ENCODE measurements around the gene CMTM3. TPM values are rescaled to one million over a fixed set of nuclear protein-coding genes. Genes with fewer than 3 reads are reported as not detected.
"Not testable (repeated sequence)": the region's sequence is repeated elsewhere in the genome, so short reads cannot be mapped to it uniquely, and the experiment has no call there.

The CMTM3 gene
- polyA plus RNA-seq, 1 donor = 61.1 TPM

DNA sequence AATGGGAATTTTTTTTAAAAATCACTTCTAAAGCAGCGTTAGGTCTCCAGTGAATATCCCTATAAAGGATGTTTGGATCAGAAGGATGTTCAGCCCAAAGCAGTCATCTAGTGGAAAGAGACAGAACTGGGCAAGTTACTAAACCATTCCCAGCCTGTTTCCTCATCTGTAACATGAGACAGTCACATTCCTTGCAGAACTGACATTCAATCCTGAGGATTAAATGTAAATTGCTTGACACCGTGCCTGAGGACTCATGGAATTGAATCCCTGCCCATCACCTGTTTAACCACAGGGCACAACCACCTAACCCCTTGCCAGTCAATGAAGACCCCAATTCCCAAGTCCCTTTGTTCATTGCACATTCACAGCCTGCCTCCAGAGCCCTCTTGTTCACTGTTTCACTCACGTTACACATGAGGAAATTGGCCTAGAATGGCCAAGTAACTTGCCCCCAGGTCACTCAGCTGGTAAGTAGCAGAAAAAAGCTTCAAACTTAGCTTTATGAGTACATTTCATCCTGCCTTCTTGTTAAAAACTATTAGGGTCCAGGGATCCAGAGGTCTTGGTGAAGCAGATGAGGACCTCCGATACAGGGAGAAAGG lies 23.8 kb upstream of the CMTM3 start:
- peak; percentile 18 for DNase-seq

DNA sequence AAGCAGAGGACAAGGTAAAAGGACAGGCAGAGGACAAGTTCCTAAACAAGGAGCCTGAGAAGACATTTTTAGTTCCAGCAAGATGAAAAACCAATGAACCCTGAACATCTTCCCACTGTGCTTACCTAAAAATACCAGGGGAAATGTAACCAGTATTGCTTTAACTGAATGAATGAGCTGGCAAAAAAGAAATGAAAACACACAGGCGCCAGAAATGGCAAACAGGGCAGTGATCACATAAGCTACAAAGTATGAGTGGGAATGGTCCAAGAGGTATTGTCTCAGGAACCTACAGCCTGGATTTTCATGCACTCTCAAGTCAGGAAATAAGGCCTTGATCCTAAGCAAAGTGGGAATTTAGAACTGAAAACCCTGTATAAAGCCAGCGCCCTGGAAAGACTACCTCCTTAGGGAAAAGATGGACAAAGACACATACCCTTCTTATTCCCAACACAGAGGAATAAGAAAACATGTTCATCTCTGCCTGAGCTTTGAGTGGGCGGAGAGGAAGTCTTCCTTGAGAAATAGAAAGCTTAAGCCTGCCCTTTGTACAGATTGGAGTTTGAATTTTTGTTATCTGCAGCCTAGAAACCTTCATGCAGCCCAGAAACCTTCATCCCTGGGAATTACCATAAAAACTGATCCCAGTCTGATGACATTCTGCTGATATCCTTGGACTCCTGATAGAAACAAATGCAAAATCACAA lies 23.1 kb upstream of the CMTM3 start:
- no peak for DNase-seq

DNA sequence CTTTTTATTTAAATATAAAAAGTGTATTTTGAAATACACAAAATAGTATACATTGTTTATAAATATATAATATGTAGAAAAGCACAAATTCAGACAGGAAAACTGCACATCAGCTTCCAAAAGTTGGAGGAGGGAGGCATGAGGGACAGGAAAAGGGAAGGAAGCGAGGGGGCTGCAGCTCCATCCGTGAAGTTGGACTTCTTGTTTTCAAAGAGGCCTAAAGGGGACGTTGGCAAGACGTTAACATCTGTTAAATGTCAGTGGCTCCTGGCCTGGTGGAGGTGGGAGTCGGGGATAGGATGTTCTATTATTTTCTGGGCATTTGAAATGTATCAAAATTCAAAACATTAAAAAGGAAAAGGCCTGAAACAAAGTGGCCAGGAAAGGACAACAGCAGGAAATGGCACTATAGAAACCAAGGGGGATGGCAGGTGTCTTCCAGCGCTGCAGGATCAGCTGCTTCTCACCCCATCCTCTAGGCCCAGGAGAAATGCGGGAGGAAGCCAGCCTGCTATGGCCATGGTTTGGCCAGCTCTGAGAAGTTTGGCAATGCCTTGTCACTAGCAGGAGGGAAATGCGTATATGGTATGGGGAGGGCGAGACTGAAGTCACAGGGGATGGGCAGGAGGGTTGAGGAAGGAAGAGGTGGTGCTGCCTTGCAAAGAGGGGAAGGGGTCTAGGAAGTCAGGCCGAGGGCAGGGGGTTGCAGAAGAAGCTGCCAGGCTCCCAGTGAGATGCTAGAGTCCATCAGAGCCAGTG lies 18.8 kb upstream of the CMTM3 start:
- no peak for DNase-seq

DNA sequence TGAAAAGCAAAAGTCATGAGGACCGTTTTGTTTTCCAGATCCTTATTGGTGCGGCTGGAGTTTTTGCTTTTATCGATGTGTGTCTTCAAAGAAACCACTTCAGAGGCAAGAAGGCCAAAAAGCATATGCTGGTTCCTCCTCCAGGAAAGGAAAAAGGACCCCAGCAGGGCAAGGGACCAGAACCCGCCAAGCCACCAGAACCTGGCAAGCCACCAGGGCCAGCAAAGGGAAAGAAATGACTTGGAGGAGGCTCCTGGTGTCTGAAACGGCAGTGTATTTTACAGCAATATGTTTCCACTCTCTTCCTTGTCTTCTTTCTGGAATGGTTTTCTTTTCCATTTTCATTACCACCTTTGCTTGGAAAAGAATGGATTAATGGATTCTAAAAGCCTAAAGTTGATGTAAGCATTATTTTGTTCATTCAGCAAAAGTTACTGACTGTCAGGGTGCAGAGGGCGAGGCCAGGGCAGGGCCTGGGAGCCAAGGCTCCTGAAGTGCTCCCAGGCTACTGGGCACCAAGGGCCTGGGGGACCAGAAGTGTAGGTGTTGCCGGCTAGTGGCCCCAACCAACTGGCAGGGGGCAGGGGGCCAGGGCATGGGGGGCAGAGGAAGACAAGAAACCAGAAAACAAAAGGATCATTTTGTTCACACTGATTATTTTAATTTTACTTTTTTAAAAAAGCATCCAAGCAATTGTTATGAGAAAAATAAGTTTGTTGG lies 16.5 kb upstream of the CMTM3 start:
- no peak for DNase-seq

DNA sequence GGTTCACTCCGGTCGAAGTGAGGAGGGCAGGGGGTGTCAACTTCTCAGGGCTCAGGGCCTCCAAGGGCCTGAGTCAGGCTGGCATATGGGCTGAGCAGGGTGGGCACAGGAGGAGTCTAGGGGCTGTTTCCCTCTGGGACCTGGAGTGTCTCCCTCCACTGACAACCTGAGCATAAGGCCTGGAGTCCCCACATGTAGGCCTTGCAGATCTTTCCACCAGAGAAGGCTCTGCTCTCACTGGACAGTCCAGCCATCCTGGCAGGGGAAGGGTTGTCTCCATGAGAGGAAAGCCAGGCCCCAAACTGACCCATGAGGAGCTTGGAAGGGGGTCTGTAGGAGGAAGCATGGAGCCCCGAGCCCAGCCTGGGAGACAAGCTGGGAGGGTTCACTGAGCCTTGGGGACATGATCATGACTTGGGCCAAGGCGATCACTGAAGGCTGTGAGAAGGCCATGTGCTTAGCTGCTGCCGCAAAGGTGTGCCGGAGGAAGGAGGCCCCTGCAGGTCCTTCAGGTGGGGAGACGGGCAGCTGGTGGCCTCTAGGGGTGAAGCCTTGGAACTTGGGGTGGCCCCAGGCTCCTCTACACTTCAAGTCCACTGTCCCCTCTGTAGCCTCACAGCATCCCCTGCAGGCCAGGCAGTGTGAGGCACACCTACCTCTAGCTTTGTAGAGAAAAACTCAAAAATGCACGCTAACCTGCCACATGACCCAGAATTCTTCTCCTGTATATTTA lies 15.4 kb upstream of the CMTM3 start:
- no peak for DNase-seq

DNA sequence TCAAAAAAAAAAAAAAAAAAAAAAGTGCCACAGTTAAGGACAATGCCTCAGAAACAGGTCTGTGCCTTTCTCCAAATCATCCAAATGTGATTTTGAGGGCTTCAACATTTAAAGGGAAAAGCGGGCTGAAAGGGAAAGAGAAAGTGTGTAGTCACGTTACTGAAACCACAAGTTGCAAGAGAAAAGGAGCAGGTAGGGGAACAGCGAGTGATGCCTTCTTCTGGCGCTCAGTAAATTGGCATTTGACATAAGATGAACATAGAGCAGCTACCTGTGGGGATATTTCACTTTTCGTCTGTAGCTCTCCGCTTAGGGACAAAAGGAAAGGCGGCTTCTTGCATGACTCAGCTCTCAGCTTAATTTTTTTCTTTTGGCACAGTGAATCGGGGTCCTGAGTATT lies 14.2 kb upstream of the CMTM3 start:
- DNase-seq = no peak

DNA sequence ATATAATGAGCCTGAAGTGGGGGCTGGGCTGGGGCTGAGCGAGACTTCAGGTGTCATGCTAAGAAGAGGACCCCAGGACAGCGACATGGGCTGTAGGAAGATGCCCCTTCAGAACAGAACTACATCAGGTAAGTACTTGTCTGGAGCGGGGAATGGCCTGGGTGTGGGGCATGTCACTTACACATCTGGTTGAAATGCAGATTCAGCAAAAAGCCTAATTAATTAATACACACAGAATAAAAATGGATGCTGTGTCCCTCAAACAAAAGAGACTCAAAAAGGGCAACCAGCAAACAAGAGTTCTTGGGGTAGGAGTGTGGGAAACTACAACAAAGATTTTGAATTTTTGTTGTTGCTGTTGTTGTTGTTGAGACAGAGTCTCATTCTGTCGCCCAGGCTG lies 13.5 kb upstream of the CMTM3 start:
- no peak for DNase-seq

DNA sequence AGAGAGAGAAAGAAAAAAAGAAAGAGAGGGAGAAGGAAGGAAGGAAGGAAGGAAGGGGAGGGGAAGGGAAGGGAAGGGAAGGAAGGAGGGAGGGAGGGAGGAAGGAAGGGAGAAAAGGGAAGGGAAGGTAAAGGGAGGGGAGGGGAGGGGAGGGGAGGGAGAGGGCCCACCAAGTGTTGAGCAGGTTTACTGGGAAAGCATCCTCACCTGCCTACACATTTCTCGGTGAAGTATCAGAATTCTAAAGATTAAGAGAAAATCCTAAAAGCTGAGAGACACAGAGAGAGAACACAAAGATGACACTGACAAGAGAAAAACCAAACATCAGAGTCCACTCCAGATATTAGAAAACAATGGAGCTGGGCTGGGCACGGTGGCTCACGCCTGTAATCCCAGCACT lies 12.3 kb upstream of the CMTM3 start:
- DNase-seq = no peak

DNA sequence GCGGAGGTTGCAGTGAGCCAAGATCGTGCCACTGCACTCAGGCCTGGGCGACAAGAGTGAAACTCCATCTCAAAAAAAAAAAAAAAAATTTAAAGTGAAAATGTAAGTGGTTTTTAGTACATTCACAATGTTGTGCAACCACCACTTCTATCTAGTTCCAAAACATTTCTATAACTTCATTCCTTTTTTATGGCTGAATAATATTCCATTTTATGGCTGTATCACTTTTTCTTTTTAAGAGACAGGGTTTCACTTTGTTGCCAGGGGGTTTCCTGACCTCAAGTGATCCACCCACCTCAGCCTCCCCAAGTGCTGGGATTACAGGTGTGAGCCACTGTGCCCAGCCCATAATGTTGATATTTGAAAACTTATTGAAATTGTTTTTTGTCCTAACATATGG lies 11.7 kb upstream of the CMTM3 start:
- DNase-seq = no peak

DNA sequence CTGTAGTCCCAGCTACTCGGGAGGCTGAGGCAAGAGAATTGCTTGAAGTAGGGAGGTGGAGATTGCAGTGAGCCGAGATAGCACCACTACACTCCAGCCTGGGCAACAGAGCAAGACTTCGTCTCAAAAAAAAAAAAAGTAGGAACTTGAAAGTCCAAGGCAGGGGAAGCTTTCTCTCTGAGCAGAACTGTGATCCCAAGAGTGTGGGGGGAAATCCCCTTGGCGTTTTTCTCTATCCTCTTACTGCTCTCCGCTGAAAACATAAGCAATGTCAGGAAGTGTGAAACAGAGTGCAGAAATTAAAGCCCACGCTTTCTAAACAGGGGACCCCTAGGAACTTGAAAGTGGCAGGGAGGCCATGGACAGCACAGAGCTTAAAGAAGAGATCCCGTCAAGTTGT lies 9.8 kb upstream of the CMTM3 start:
- no peak for DNase-seq

DNA sequence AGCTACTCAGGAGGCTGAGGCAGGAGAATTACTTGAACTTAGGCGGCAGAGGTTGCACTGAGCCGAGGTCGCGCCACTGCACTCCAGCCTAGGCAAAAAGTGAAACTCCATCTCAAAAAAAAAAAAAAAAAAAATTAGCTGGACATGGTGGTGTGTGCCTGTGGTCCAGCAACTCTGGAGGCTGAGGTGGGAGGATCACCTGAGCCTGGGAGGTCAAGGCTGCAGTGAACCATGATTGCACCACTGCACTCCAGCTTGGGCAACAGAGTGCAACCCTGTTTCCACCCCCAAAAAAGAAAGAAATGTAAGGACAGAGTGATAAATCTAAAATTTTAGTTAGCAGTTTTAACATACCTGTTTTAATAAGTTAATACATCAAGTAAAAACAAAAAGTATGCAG lies 7.9 kb upstream of the CMTM3 start:
- DNase-seq = not testable (repeated sequence)

DNA sequence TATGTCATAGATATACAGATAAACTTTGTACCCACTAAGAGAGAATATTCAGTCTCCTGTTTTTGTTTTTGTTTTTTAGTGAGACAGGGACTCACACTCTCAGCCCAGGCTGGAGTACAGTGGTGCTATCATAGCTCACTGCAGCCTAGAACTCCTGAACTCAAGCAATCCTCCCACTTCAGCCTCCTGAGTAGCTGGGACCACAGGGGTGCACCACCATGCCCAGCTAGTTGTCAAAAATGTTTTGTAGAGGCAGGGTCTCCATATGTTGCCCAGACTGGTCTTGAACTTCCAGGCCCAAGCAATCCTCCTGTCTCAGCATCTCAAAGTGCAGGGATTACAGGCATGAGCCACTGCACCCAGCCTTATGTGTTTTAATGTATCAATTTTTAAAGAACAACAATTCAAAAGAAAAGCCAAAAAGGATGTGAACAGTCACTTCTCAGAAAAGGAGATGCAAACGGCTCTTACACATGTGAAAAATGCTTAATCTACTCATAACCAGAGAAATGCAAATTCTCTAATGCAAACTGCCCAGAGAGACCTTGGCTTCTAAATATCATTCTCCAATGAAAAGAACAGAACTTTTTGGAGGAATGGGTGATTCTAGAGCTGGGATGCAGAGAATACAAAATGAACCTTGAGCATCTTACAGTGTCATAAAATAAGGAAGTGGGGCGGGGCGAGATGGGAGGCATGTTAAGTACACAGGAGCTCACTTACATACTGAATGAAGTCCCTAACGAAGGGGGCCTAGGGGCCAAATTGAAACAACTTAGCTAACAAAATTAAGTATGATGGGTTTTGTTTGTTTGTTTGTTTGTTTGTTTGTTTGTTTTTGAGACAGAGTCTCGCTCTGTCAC lies 7.3 kb upstream of the CMTM3 start:
- DNase-seq = no peak

DNA sequence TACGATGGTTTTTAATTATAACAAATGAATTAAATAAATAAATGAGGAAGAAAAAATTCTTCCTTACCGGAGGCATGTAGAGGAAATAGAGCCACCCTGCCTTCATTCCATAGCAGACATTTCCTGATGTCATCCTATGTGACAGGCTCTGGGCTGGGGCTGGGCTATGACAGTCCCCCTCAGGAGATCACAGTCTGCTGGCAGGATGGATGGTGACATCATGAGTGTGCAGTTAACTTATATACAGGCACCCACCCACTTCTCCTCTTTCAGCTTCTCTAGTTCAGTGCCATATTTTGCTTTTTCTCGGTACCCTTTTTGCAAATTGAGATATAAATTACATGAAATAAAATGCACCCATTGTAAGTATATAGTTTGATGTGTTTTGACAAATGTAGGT lies 6.4 kb upstream of the CMTM3 start:
- no peak for DNase-seq

DNA sequence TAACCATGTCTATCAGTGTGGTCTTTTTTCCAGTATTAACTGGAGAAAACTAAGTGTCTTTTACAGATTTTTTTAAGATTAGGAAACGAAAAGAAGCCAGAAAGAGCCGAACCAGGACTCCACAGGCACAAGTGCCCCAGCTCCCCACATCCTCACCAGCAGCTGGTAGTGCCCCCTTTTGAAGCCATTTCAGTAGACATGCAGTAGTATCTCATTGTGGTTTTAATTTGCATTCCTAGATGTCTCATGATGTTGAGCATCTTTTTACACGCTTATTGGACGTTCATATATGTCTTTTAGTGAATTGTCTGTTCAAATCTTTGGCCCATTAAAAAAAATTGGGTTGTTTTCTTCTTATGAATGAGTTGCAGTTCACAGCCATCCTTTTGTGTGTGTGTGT lies 4.8 kb upstream of the CMTM3 start:
- DNase-seq = no peak

DNA sequence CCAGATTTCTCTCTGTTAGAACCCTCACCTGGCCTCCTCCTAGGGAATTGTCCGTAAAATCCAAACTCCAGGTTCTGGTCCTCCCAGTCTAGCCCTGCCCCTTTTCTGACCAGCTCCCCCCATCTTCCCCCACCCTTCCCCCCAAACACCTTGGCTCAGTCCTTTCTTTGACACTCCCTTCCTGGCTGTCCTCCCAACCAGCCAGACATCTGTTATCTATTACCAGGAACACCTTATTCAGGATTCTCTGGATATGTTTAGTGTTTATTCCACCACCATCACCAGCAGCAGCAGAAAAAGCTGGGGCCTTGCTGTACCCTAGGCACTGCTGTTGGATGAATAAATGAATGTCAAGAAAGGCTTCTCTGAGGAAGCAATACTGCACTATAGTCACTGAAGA lies 4.0 kb upstream of the CMTM3 start:
- no peak for DNase-seq

DNA sequence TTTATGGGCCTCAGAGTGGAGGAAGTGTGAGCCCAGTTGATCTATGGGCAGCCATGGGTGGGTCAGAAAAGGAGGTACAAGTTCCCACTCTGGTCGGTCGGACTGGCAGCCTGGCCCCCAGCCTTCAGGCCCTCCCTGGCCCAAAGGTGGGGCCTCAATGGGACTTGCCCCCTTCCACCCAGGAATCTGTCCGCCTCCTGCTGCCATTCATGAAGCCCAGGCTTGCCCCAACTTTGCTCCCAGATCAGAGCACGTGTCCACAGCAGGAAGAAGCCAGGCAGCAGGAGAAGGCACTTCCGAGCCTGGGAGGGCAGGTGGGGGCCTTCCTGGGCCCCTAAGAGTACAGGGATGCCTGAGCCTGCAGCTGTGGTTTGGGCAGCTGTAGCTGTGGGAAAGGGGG lies 3.0 kb upstream of the CMTM3 start:
- DNase-seq = no peak

DNA sequence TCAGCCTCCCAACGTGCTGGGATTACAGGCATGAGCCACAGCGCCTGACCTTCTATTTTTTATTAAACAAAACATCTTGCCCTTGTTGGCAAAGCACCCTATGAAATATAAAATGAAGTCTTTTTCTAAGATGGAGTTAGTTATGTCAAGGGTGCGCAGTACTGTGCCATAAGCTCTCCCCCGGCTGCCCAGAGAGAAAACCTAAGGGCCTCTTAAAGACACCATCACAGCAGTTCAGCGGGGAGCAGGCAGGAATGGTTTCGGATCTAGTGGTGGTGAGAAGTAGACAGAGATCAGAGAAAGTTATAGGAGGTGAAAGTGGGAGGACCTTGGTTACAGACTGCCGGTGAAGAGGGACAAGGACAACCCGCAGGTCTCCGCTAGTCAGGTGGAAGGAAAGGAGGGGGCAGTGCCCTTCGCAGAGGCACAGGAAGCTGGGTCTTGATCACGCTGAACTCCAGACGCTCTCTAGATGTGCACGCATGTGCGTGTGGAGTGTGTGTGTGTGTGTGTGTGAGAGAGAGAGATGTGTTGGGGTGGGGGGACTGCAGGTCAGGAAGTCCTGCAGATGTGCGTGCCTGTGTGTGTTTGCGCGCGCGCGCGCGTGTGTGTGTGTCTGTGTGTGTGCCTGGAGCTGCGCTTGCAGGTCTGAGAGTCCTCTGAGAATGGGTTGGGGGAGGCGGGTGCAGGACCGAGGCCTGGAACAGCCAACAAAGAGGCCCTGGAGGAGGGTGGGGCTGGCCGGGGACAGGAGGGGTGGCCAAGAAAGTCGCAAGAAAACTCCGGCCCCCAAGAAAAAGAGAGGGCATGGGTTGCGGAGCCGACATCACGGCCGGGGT lies 748 bp upstream of the CMTM3 start:
- no peak for DNase-seq

DNA sequence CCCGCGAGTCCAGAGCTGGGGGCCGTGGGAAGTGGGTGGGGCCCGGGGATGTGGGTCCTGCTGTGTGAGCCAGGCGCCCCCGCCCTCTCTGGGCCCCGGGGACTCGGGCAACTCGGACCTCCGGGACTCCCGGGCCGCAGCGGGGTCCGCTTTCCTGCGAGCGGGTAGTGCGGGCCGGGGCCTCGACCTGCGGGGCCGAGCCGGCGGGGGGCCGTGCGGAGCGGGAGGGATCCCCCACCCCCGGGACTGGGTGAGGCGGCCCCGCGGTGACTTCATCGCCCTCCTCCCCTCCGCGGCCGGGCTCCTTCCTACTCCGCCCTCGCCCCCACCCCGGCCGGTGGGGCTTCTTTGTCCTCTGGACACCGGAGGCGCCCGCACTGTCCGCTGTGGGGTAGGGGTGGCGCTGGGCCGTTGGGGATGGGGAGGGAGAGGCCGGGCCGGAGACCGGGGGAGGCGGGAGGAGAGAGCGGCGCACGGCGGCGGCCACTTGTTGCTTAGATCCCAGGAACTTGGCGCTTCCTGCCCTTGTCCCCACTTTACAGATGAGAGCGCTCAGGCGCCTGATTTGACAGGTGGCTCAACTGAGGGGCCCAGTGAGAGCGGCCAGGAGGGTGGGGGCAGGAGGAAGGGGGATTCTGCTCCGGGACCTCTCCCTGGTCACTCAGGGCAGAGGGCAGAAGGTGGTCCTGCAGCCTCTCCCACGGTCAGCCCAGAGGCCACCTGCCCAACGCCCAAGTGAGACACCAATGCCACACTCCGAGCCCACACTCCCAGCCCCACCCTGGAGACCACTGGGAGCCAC lies 874 bp downstream of the CMTM3 start:
- DNase-seq = peak; percentile 43

All from left kidney (tissue), 2 donors.